SW 1271 (cell line): ENCODE measurements around the gene MBNL2.
"Not testable (repeated sequence)": the region's sequence is repeated elsewhere in the genome, so short reads cannot be mapped to it uniquely, and the experiment has no call there.

Source experiments
- DNase-seq, 2 experiments: peaks; one replicate each; lab custom pipeline; 2025; lab: John Stamatoyannopoulos, UW

Gene MBNL2

DNA sequence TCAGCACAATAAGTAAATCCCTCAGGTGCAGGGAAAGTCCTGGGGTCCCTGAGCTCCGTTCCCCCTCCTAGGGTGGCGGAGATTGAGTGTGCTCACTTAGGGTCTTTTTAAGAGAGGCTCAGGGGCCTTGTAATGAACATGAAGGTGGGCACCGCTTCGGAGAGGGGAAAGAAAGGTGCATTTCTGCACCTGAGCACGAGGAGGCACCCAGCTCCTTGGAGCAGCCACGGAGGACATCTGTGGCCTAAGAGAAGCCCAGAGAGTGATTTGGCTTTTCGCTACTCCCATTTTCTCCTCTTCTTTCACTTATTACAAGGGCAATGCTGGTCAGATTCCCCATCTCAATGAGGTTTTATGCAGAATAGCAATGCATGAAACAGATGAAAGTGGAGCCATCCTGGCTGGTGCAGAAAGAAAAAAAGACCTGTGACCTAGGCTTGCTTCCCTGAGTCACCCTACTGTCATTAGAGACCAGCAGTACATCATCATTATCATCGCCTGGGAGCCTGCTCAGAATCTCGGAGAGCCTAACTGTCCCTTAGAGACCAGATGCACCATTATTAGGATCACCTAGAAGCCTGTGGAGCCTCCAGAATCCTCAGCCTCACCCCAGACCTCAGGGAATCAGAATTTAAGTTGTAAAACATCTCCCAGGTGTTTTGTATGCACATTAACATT is 125.3 kb downstream of the MBNL2 start:
- no peak for DNase-seq

- no peak for DNase-seq
These were observed 126.5 kb downstream of the MBNL2 start for GRCh38 chr13:97348569-97349100.

DNA sequence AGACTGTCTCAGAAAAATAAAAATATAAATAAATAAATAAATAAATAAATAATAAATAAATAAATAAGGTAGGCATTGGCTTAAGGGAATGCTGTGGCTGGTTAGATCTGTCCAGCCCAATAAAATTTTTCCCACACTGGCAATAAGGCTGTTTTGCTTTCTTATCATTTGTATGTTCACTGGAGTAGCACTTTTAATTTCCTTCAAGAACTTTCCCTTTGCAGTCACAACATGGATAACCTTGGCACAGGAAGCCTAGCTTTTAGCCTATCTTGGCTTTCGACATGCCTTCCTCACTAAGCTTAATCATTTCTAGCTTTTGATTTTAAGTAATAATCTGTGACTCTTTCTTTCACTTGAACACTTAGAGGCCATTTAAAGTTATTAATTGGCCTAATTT is 129.9 kb downstream of the MBNL2 start:
- DNase-seq: not testable (repeated sequence)

DNA sequence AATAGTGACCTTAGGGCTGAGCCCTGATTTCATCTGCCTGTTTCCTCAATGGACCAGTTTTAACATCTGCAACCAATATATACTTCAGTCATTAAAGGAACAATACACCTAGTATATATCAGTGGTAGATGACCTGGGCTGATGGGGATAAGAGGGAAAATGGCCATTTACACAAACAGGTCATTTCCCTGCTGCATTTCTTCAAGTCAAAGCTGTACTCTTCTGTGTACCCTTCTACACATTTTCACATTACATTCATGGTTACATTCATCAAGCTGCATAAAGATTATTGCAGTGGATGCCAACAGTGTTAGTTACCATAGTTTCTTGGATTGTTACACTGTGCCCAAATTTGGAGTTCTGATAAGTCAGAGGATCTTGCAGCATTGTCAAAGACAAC is 130.7 kb downstream of the MBNL2 start:
- no peak for DNase-seq

GRCh38 chr13:97353927-97354675 is 132.0 kb downstream of the MBNL2 start:
- DNase-seq: no peak

GRCh38 chr13:97354808-97355207 is 132.7 kb downstream of the MBNL2 start:
- DNase-seq: no peak

- no peak for DNase-seq
These were observed 134.5 kb downstream of the MBNL2 start for GRCh38 chr13:97356592-97356991.

DNA sequence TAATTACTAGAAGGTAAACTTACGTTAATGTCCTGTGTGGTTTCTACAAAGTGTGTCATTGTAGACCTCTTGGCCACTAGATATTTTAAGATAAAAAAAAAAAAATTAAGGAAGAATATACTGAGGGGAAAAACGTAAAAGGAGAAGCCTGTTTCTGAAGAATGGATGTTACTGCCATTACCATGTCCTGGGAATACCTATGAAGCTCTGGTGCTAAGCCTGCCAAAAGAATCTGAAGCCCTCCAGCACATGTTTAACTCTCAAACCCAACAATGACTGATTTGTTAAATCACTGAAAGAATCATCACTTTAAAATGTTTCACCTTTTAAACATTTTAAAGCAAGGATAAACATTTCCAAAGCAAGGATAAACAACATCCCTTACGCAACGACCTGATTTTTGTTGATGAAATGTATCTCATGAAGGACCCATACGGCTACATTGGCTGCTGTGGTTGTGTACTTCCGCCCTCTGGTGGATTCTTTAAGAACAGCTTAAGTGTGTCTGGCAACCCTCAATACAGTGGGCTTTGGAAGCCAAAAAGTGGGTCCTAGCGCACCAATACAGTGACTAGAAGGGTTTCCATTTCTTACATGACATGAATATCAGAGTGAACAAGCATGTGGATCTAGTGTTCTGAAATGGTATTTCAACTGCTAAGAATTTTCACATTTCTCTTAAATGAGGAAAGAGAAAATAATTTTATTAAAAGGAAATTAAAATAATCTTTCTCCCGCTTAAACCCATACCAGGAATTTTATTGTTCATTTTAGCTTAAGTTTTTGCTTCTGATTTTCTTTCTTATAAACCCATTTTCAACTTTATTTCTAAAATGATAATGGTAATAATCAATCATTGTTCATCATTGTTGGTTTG is 137.3 kb downstream of the MBNL2 start:
- DNase-seq: peak; percentile 6 to 57

GRCh38 chr13:97360610-97361009 is 138.5 kb downstream of the MBNL2 start:
- no peak for DNase-seq

- no peak for DNase-seq
These were observed 141.9 kb downstream of the MBNL2 start for GRCh38 chr13:97364031-97364430.

GRCh38 chr13:97364827-97365226 is 142.7 kb downstream of the MBNL2 start:
- DNase-seq: no peak

DNA sequence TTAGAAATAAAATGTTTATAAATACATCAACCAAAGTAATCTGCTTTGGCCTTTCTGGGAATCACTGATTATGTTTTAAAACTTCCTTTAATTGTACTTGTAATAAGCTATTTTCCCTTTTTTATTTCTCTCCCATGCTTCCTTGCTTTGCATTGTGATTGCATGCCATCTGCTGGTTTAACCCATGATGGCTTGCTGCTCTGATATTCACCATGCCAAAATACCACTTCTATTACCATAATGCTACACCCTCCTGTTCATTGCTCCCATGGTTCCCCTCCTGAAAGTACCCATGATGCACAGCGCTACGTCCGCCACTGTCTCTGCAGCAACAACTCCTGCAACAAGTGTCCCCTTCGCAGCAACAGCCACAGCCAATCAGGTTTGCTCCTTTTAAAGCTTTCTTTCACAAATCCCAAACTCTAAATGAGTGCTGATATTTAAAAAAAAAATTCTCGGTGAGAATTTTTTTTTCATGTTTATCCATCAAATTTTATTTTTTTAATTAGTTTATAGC is 144.1 kb downstream of the MBNL2 start:
- peak in 1 of 2 experiments; percentile 11 for DNase-seq

GRCh38 chr13:97367016-97367822 is 145.1 kb downstream of the MBNL2 start:
- DNase-seq: no peak

DNA sequence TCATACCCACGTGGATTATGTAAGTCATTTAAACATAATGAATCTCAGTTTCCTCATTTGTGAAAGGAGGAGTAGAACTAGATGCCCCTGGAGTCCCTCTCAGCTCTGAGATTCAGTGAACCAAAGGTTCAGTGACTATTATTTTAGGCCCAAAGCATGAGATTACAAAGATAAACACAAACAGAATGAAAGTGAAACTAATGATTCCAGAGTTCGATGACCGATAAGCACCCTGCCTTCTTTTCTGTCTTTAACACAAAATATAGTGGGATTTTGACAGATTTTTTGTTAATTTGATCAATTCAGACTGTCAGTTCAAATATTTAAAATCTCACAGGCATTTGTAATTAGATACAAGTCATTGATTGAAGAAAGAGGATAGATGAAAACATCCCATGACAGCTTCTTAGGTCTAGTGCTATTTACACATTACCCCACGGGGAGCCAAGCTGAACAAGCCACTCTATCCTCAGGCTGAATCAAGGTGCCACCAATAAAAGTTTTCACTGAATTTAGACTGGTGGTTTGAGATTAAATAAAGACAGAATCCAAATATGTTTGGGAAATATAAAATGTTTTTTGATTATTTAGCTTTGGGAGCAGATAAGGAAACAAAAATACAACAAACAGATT is 147.2 kb downstream of the MBNL2 start:
- peak in 1 of 2 experiments; percentile 45 for DNase-seq

DNA sequence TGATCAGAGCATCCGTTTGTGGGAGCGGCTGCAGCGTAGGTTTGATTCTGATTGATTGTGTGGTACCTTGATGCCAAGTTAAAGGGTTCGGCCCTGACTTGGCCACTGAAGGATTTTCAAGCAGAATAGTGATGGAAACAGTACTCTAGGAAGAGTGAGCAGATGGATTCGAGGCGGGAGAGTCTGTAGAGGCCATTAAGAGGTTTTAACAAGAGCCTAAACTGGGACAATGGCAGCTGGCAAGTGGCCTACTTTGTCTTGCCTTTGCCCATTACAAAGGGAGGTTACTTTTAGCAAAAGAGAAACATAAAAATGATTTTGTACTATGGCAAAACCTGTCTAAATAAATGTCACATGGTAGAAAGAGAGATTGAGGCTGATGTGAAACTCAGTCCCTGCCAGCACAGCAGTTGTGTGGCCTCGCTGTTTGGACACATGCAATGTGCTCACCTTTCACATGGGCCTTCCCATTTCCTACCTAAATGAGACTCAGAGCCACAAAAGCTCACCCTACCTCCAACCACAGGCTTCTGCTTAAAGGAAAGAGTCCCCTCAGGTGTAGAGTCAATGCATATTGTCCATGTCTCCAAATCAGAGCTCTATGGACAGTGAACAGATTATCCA is 149.5 kb downstream of the MBNL2 start:
- no peak for DNase-seq

GRCh38 chr13:97372936-97373335 is 150.8 kb downstream of the MBNL2 start:
- DNase-seq: no peak

DNA sequence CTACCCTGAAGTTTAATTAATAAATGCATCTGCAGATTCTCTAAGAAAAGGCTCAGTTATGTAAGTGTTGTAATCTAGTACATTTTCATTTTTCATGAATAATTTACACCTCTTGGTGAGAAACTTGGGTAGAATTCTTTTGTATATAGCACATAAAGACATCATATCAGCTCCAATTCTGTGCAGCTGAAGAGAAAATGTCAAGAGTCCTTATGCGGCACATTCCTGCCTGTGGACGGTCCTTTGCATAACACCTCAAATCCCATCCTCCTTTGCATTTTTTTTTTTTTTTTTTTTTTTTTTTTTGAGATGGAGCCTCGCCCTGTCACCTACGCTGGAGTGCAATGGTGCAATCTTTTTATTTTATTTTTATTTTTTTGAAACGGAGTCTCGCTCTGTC is 151.7 kb downstream of the MBNL2 start:
- no peak for DNase-seq

- no peak for DNase-seq
These were observed 154.8 kb downstream of the MBNL2 start for GRCh38 chr13:97376981-97377380.

- DNase-seq: no peak
These were observed 157.3 kb downstream of the MBNL2 start for GRCh38 chr13:97379386-97379785.

GRCh38 chr13:97380696-97381095 is 158.6 kb downstream of the MBNL2 start:
- DNase-seq: no peak
